DOHH2 (cell line): ENCODE results near the gene MRPS18B.
A peak's percentile ranks its signal among the peaks of the same experiment; 100 is the strongest.
"Not testable (repeated sequence)": the region's sequence is repeated elsewhere in the genome, so short reads cannot be mapped to it uniquely, and the experiment has no call there.

Experiments used
- H3F3A ChIP-seq: fragments of 200-600 bp; sonication (generic), shearing (Covaris generic); 2 replicates; pipeline ENCODE4 v1.6.0; 2016; ENCODE audit warnings: antibody characterized with exemption, mild to moderate bottlenecking; ENCODE audit not compliant: control insufficient read depth, insufficient read depth
- H3K27ac ChIP-seq: fragments of 200-600 bp; sonication (generic); 2 replicates; pipeline ENCODE4 v1.5.1; 2014; ENCODE audit warnings: low read depth, mild to moderate bottlenecking, low read length, moderate library complexity
- H3K27me3 ChIP-seq: fragments of 200-600 bp; sonication (generic); 2 replicates; pipeline ENCODE4 v1.6.1; 2014; ENCODE audit warnings: mild to moderate bottlenecking, low read length, mixed read lengths; ENCODE audit not compliant: control insufficient read depth
- H3K36me3 ChIP-seq: fragments of 200-600 bp; sonication (generic); 2 replicates; pipeline ENCODE4 v1.6.1; 2014; ENCODE audit warnings: mild to moderate bottlenecking, low read length, moderate library complexity, mixed read lengths; ENCODE audit not compliant: control insufficient read depth
- H3K4me1 ChIP-seq: fragments of 200-600 bp; sonication (generic); 2 replicates; pipeline ENCODE4 v1.6.1; 2014; ENCODE audit warnings: mild to moderate bottlenecking, low read length, mixed read lengths; ENCODE audit not compliant: control insufficient read depth
- H3K4me2 ChIP-seq: fragments of 200-600 bp; sonication (generic); 2 replicates; pipeline ENCODE4 v1.6.0; 2014; ENCODE audit warnings: mild to moderate bottlenecking, low read length, moderate library complexity
- H3K4me3 ChIP-seq: fragments of 200-600 bp; sonication (generic); 2 replicates; pipeline ENCODE4 v1.5.1; 2014; ENCODE audit warnings: mild to moderate bottlenecking, low read length, mixed read lengths
- H3K79me2 ChIP-seq: fragments of 200-600 bp; sonication (generic); 2 replicates; pipeline ENCODE4 v1.6.1; 2014; ENCODE audit warnings: mild to moderate bottlenecking, low read length, mixed read lengths; ENCODE audit not compliant: control insufficient read depth
- H3K9me2 ChIP-seq: fragments of 200-600 bp; sonication (generic); replicated peaks from 2 replicates; pipeline ENCODE4 v1.6.1; 2014; ENCODE audit warnings: mild to moderate bottlenecking, low read length, mixed read lengths; ENCODE audit not compliant: control insufficient read depth
- H3K9me3 ChIP-seq: fragments of 200-600 bp; sonication (generic); 2 replicates; pipeline ENCODE4 v1.6.1; 2014; ENCODE audit warnings: antibody characterized with exemption, low read length, mixed read lengths; ENCODE audit not compliant: control insufficient read depth, insufficient read depth
- H4K20me1 ChIP-seq: fragments of 200-600 bp; sonication (generic); 2 replicates; pipeline ENCODE4 v1.6.0; 2014; ENCODE audit warnings: low read depth, mild to moderate bottlenecking, antibody characterized with exemption, low read length, moderate library complexity; ENCODE audit not compliant: control insufficient read depth, insufficient read depth
- EZH2phosphoT487 ChIP-seq: fragments of 200-600 bp; sonication (generic); IDR thresholded peaks from 2 replicates; pipeline ENCODE4 v1.6.1; 2017; ENCODE audit warnings: borderline replicate concordance, mild to moderate bottlenecking, antibody characterized with exemption, low read length, moderate library complexity, mixed read lengths
- TF ChIP-seq, protein P1 (sequence below): fragments of 200-600 bp; sonication (generic); IDR thresholded peaks from one replicate; pipeline ENCODE4 v1.5.1; 2014; ENCODE audit warnings: antibody characterized with exemption, mild to moderate bottlenecking, low read depth, low read length; ENCODE audit not compliant: poor library complexity, severe bottlenecking

MRPS18B gene

GRCh38 chr6:30591008-30591407, 26.6 kb upstream of the MRPS18B start:
- peaks cover 41% of the 10 kb centered on the region for H3K79me2 ChIP-seq
- H3K4me2 ChIP-seq, result no peak overlapping the region
- H3K9me2 ChIP-seq, result no peaks in the 10 kb centered on the region
- no peaks in the 10 kb centered on the region for H3K9me3 ChIP-seq
- H3K27ac ChIP-seq, result no peak overlapping the region
- TF ChIP-seq, protein P1, sequence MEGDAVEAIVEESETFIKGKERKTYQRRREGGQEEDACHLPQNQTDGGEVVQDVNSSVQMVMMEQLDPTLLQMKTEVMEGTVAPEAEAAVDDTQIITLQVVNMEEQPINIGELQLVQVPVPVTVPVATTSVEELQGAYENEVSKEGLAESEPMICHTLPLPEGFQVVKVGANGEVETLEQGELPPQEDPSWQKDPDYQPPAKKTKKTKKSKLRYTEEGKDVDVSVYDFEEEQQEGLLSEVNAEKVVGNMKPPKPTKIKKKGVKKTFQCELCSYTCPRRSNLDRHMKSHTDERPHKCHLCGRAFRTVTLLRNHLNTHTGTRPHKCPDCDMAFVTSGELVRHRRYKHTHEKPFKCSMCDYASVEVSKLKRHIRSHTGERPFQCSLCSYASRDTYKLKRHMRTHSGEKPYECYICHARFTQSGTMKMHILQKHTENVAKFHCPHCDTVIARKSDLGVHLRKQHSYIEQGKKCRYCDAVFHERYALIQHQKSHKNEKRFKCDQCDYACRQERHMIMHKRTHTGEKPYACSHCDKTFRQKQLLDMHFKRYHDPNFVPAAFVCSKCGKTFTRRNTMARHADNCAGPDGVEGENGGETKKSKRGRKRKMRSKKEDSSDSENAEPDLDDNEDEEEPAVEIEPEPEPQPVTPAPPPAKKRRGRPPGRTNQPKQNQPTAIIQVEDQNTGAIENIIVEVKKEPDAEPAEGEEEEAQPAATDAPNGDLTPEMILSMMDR, result no peak
- no peak for TF ChIP-seq EZH2phosphoT487
- H3K36me3 ChIP-seq, result peaks cover 80% of the 10 kb centered on the region
- peaks cover 5% of the 10 kb centered on the region; the same call in 1 of the 2 replicates for H3F3A ChIP-seq
- H3K27me3 ChIP-seq, result no peaks in the 10 kb centered on the region
- no peaks in the 10 kb centered on the region for H3K4me1 ChIP-seq
- no peaks in the 10 kb centered on the region; the same call in 1 of the 2 replicates for H4K20me1 ChIP-seq
- H3K4me3 ChIP-seq, result no peak overlapping the region

- H3K27ac ChIP-seq, result no peak overlapping the region
- H3F3A ChIP-seq, result peaks cover 9% of the 10 kb centered on the region; the same call in 1 of the 2 replicates
- no peaks in the 10 kb centered on the region for H3K9me2 ChIP-seq
- H3K27me3 ChIP-seq, result no peaks in the 10 kb centered on the region
- no peaks in the 10 kb centered on the region; the same call in 1 of the 2 replicates for H4K20me1 ChIP-seq
- no peaks in the 10 kb centered on the region for H3K9me3 ChIP-seq
- no peaks in the 10 kb centered on the region for H3K4me1 ChIP-seq
- H3K79me2 ChIP-seq, result peaks cover 41% of the 10 kb centered on the region
- no peak overlapping the region for H3K4me2 ChIP-seq
- H3K4me3 ChIP-seq, result no peak overlapping the region
- TF ChIP-seq, protein P1, result no peak
- no peak for TF ChIP-seq EZH2phosphoT487
- H3K36me3 ChIP-seq, result peaks cover 71% of the 10 kb centered on the region
Observed at GRCh38 chr6:30592287-30592686, 25.4 kb upstream of the MRPS18B start.

DNA sequence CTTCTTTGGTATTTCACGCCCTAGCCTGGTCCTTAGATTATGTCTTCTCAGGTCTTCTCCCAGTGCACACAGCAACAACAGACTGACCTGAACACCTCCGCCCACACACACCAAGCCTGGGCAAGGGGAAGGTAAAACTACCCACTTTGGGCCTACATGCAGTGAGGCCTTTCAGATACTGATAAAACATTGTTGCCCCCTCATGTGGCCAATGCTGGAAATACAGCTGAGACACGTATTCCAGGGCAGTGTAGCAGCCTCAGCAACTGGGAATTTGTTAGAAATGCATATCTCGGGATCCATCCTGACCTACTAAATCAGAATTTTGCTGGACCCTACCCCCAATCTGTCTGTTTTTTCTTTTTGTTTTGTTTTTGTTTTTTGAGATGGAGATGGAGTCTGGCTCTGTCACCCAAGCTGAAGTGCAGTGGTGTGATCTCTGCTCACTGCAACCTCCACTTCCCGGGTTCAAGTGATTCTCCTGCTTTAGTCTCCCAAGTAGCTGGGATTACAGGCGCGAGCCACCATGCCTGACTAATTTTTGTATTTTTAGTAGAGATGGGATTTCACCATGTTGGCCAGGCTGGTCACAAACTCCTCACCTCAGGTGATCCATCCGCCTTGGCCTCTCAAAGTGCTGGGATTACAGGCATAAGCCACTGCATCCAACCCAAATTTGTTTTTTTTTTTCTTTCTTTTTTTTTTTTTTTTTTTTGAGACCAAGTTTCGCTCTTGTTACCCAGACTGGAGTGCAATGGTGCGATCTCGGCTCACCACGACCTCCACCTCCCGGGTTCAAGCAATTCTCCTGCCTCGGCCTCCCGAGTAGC, 20.1 kb upstream of the MRPS18B start:
- H3K4me2 ChIP-seq, H3K27ac ChIP-seq, H3K4me3 ChIP-seq, H3K9me3 ChIP-seq, H3K9me2 ChIP-seq, H3K4me1 ChIP-seq, H4K20me1 ChIP-seq, H3K27me3 ChIP-seq: not testable (repeated sequence)
- TF ChIP-seq, protein P1, result peak; percentile 86
- peaks cover 56% of the 10 kb centered on the region for H3K36me3 ChIP-seq
- peaks cover 11% of the 10 kb centered on the region for H3K79me2 ChIP-seq
- H3F3A ChIP-seq, result peaks cover 28% of the 10 kb centered on the region
